HL-60 (cell line): ENCODE data around the gene APOM.

Source experiments
- POLR2AphosphoS5 ChIP-seq: IDR thresholded peaks from 2 replicates; pipeline ENCODE4 v1.6.1; 2012; ENCODE audit warnings: low read depth
- TF ChIP-seq, protein P1 (sequence below): IDR thresholded peaks from 2 replicates; pipeline ENCODE4 v1.6.1; 2012; ENCODE audit warnings: low read depth; ENCODE audit not compliant: insufficient replicate concordance
- TF ChIP-seq, protein P2 (sequence below): IDR thresholded peaks from one replicate; pipeline ENCODE4 v1.5.1; 2011; ENCODE audit warnings: low read length, control low read depth, inconsistent platforms; ENCODE audit not compliant: insufficient read depth

GRCh38 chr6:31697555-31697954 lies 41.9 kb downstream of the APOM start:
- TF ChIP-seq, protein P1, sequence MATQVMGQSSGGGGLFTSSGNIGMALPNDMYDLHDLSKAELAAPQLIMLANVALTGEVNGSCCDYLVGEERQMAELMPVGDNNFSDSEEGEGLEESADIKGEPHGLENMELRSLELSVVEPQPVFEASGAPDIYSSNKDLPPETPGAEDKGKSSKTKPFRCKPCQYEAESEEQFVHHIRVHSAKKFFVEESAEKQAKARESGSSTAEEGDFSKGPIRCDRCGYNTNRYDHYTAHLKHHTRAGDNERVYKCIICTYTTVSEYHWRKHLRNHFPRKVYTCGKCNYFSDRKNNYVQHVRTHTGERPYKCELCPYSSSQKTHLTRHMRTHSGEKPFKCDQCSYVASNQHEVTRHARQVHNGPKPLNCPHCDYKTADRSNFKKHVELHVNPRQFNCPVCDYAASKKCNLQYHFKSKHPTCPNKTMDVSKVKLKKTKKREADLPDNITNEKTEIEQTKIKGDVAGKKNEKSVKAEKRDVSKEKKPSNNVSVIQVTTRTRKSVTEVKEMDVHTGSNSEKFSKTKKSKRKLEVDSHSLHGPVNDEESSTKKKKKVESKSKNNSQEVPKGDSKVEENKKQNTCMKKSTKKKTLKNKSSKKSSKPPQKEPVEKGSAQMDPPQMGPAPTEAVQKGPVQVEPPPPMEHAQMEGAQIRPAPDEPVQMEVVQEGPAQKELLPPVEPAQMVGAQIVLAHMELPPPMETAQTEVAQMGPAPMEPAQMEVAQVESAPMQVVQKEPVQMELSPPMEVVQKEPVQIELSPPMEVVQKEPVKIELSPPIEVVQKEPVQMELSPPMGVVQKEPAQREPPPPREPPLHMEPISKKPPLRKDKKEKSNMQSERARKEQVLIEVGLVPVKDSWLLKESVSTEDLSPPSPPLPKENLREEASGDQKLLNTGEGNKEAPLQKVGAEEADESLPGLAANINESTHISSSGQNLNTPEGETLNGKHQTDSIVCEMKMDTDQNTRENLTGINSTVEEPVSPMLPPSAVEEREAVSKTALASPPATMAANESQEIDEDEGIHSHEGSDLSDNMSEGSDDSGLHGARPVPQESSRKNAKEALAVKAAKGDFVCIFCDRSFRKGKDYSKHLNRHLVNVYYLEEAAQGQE: no peak
- TF ChIP-seq, protein P2, sequence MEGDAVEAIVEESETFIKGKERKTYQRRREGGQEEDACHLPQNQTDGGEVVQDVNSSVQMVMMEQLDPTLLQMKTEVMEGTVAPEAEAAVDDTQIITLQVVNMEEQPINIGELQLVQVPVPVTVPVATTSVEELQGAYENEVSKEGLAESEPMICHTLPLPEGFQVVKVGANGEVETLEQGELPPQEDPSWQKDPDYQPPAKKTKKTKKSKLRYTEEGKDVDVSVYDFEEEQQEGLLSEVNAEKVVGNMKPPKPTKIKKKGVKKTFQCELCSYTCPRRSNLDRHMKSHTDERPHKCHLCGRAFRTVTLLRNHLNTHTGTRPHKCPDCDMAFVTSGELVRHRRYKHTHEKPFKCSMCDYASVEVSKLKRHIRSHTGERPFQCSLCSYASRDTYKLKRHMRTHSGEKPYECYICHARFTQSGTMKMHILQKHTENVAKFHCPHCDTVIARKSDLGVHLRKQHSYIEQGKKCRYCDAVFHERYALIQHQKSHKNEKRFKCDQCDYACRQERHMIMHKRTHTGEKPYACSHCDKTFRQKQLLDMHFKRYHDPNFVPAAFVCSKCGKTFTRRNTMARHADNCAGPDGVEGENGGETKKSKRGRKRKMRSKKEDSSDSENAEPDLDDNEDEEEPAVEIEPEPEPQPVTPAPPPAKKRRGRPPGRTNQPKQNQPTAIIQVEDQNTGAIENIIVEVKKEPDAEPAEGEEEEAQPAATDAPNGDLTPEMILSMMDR: no peak
- no peak for TF ChIP-seq POLR2AphosphoS5
